ENCODE measurements around the gene GEN1. TPM values are rescaled to one million over a fixed set of nuclear protein-coding genes. Genes with fewer than 3 reads are reported as not detected.

Gene GEN1
- total RNA-seq, 2 experiments from 2014 or later = 4.3 to 4.6 TPM

GRCh38 chr2:17708501-17708900, 45.4 kb upstream of the GEN1 start:
- ATAC-seq (ENCODE audit: poor library complexity) = no peak
- Histone ChIP-seq H3K27ac (ENCODE audit: low read depth in 1 of 2, low read length in 2 of 2) (no peak overlapping the region), H3K9me3 (ENCODE audit: control insufficient read depth in 1 of 2, insufficient read depth in 1 of 2, low read length in 2 of 2) (no peaks in the 10 kb centered on the region), H3K27me3 (ENCODE audit: control insufficient read depth in 1 of 2, insufficient read depth in 2 of 2, low read length in 2 of 2) (no peaks in the 10 kb centered on the region), H3K4me3 (ENCODE audit: low read length) (no peak overlapping the region), H3K36me3 (ENCODE audit: insufficient read depth, low read length) (peaks cover 38% of the 10 kb centered on the region), H3K4me1 (ENCODE audit: insufficient read depth, low read length) (no peaks in the 10 kb centered on the region)
- Mint-ChIP-seq H3K27ac (no peak overlapping the region), H3K4me3 (no peak overlapping the region), H3K27me3 (no peaks in the 10 kb centered on the region), H3K36me3 (ENCODE audit: low read depth) (peaks cover 55% of the 10 kb centered on the region), H3K9me3 (no peaks in the 10 kb centered on the region), H3K4me1 (ENCODE audit: low read depth) (no peaks in the 10 kb centered on the region)
- intact Hi-C loops (cut with DNase I, micrococcal nuclease) = no loop called here
- ChIA-PET CTCF (interaction anchor here (1.3 kb wide), 1 partner anchor 11 kb away, joined by 8 read pairs; no protein-coding TSS in a partner anchor), POLR2A (no interaction called here)
- DNase-seq = no peak
- TF ChIP-seq, protein P1, sequence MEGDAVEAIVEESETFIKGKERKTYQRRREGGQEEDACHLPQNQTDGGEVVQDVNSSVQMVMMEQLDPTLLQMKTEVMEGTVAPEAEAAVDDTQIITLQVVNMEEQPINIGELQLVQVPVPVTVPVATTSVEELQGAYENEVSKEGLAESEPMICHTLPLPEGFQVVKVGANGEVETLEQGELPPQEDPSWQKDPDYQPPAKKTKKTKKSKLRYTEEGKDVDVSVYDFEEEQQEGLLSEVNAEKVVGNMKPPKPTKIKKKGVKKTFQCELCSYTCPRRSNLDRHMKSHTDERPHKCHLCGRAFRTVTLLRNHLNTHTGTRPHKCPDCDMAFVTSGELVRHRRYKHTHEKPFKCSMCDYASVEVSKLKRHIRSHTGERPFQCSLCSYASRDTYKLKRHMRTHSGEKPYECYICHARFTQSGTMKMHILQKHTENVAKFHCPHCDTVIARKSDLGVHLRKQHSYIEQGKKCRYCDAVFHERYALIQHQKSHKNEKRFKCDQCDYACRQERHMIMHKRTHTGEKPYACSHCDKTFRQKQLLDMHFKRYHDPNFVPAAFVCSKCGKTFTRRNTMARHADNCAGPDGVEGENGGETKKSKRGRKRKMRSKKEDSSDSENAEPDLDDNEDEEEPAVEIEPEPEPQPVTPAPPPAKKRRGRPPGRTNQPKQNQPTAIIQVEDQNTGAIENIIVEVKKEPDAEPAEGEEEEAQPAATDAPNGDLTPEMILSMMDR (IDR thresholded peaks at IDR 0.05) = no peak

DNA sequence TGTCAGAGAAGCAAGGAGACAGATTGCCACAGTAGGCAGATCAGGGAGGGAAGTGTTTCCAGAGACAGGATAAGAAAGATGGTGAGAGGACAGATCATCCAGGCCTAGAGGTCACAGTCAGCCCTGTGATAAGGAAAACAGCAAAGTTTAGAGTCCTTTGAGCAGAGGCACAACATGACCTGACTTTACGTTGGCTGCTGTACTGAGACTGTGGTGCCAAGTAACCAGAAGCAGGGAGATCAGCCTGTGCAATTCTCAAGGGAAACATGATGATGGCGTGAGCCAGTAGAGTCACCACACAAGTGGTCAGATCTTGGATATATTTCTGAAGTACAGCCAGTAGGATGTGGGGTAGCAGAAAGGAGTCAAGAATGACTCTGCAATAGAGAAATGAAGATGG, 44.0 kb upstream of the GEN1 start:
- H3K27me3 Mint-ChIP-seq = no peaks in the 10 kb centered on the region
- no peak overlapping the region for H3K4me3 Mint-ChIP-seq
- H3K36me3 Mint-ChIP-seq (ENCODE audit: low read depth) = peaks cover 57% of the 10 kb centered on the region
- H3K27ac Mint-ChIP-seq = no peak overlapping the region
- no peak for ATAC-seq (ENCODE audit: poor library complexity)
- Histone ChIP-seq H3K36me3 (ENCODE audit: insufficient read depth, low read length) (peaks cover 37% of the 10 kb centered on the region), H3K9me3 (ENCODE audit: control insufficient read depth in 1 of 2, insufficient read depth in 1 of 2, low read length in 2 of 2) (no peaks in the 10 kb centered on the region), H3K4me1 (ENCODE audit: insufficient read depth, low read length) (no peaks in the 10 kb centered on the region), H3K4me3 (ENCODE audit: low read length) (no peak overlapping the region), H3K27me3 (ENCODE audit: control insufficient read depth in 1 of 2, insufficient read depth in 2 of 2, low read length in 2 of 2) (no peaks in the 10 kb centered on the region), H3K27ac (ENCODE audit: low read depth in 1 of 2, low read length in 2 of 2) (no peak overlapping the region)
- POLR2A ChIA-PET = no interaction called here
- TF ChIP-seq, protein P1 (IDR thresholded peaks at IDR 0.05) = no peak
- H3K4me1 Mint-ChIP-seq (ENCODE audit: low read depth) = no peaks in the 10 kb centered on the region
- intact Hi-C loops (cut with DNase I, micrococcal nuclease) = no loop called here
- DNase-seq = no peak
- CTCF ChIA-PET = interaction anchor here (1.3 kb wide), 1 partner anchor 14 kb away, joined by 3 read pairs; no protein-coding TSS in a partner anchor
- H3K9me3 Mint-ChIP-seq = no peaks in the 10 kb centered on the region

DNA sequence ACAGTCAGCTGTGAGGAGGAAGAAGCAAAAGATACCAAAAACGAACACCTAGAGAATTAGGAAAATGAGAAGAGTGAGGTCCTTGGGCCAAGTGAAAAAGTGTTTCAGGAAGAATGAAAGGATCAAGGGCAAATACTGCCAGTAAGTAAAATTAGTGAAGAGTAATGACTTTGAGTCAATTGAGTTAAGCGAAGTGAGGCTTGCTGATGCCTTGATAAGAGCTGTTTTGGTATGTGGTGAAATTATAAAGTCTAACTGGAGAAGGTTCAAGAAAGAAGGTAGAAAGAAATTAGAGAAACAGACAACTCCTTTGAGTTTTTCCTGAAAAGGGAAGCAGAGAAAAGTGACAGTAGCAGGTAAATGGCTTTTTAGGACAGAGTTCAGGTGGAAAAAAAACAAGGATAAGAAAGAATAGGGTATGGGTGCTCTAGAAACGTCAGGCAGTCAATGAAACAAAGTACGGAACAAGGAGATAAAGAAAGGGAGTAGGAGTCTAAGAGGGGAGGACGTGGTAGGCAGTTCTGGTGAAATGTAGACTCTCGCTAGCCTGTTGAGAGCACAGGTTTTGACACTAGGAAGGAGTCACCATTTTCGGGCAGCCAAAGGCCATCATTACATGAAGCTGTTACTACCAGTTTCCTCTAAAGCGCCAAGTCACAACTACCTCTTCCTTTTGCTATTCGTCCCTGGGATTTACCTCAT, 43.2 kb upstream of the GEN1 start:
- no peak overlapping the region for H3K27ac ChIP-seq (ENCODE audit: low read depth in 1 of 2, low read length in 2 of 2)
- H3K4me1 Mint-ChIP-seq (ENCODE audit: low read depth) = no peaks in the 10 kb centered on the region
- ChIA-PET CTCF (interaction anchor here (1.3 kb wide), 1 partner anchor 14 kb away, joined by 3 read pairs; no protein-coding TSS in a partner anchor), POLR2A (no interaction called here)
- H3K27me3 ChIP-seq (ENCODE audit: control insufficient read depth in 1 of 2, insufficient read depth in 2 of 2, low read length in 2 of 2) = no peaks in the 10 kb centered on the region
- ATAC-seq (ENCODE audit: poor library complexity) (no peak), DNase-seq (no peak)
- no peaks in the 10 kb centered on the region for H3K4me1 ChIP-seq (ENCODE audit: insufficient read depth, low read length)
- TF ChIP-seq, protein P1 (IDR thresholded peaks at IDR 0.05) = no peak
- H3K27ac Mint-ChIP-seq = no peak overlapping the region
- H3K9me3 Mint-ChIP-seq = no peaks in the 10 kb centered on the region
- intact Hi-C loops (cut with DNase I, micrococcal nuclease) = no loop called here
- no peak overlapping the region for H3K4me3 ChIP-seq (ENCODE audit: low read length)
- H3K4me3 Mint-ChIP-seq = no peak overlapping the region
- H3K36me3 ChIP-seq (ENCODE audit: insufficient read depth, low read length) = peaks cover 40% of the 10 kb centered on the region
- no peaks in the 10 kb centered on the region for H3K9me3 ChIP-seq (ENCODE audit: control insufficient read depth in 1 of 2, insufficient read depth in 1 of 2, low read length in 2 of 2)
- H3K27me3 Mint-ChIP-seq = no peaks in the 10 kb centered on the region
- H3K36me3 Mint-ChIP-seq (ENCODE audit: low read depth) = peaks cover 57% of the 10 kb centered on the region
